GM21515 (cell line): ENCODE results near the gene IFNGR2.
"Not testable (repeated sequence)": the region's sequence is repeated elsewhere in the genome, so short reads cannot be mapped to it uniquely, and the experiment has no call there.

Experiments used
- ATAC-seq: cut with Tn5 transposase; IDR thresholded peaks from one replicate; pipeline ENCODE4 v1.9.1; 2021; ENCODE audit not compliant: unreplicated experiment

IFNGR2 gene

DNA sequence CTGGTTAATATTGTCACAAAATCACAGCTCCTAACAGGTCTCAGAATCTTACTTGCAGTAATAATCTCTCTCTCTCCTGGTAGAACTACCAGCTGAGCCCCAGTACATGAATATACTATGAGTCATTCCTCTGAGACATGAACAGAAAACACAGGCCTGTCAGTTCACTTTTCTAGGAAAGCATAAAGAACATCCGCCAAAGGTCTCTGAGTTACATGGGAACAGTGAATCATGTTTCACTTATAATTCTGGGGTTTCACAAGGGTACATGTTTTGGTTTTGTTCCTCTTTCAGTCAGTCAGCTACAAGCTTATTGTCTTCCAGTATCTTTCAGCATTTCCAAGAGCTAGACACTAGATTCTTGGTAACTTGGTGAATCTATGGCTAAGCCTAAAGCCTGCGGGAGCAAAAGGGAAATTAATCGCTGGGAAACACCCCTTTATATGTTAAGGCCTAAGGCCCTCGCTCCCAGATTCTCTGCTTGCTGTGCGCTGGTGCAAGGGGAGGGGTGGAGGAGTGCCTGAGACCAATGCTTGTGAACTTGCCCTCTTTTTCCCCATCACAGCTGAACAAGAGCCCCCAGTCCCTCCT lies 31.7 kb downstream of the IFNGR2 start:
- peak; percentile 88 for ATAC-seq

DNA sequence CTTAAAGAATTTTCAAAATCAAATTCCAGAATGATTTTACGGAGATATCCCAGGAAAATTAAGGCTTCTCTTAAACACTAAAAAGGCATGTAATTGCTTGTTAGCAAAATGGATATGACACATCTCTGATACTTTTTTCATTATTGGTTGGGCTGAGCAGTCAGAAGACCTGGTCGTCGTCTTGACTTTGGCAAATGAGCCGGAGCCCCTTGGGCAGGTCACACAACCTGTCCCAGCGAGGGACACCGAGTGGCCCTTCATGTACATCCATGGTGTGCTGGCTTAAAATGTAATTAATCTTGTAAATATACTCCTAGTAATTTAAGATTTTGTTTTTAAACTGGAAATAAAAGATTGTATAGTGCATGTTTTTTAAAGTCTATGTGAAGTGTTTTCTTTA lies 33.9 kb downstream of the IFNGR2 start:
- ATAC-seq = no peak

DNA sequence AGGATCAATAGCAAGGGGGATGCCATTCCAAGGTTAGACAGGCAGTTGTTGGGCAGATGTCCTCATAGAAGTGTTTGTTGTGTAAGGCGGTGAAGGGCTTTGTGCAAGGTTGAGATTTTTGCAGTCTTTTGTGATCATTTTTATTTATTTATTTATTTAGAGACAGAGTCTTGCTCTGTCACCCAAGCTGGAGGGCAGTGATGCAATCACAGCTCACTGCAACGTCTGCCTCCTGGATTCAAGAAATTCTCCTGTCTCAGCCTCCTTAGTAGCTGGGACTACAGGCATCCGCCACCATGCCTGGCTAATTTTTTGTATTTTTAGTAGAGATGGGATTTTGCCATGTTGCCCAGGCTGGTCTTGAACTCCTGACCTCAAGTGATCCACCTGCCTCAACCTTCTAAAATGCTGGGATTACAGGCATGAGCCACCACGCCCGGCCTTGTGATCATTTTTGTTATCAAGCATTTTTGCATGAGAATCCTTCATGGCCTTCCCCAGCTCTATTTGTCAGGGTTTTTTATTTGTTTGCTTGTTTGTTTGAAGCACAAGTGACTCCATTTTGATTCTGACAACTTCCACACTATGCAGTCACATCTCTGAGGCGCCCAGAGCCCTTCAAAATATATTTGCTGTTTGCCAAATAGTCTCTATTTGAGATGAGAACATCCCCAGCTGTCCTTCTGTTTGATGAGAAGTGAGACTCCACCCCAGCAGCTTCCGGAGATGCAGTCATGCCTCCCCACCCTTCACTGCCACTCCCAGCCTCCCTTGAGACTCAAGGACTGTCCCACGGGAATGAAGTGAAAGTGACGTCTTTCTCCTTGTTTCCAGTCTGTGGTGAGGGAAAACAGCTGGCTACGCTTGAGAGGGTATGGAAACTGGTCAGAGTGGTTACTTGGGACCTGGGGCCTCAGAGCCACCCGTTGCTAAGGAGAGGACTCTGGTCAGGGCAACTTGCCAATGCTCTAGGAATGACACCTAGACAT lies 38.6 kb downstream of the IFNGR2 start:
- peak; percentile 78 for ATAC-seq

DNA sequence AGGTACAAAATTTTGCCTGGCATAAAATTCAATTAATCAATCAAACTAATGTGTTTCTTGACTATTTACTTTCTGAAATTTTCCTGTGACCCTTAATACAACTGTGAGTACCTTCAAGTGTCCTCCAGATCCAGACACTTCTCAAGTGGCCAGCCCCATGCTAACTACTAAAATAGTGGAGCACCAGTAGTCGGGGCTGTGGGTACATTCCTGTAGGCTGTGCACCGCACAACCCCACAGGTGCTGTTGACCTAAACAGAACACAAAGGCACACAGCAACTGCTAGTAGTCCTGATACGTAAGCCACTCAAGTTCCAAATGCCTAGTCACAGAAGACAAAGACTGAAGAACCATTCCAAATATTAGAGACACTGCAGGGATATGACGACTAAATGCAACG lies 40.0 kb downstream of the IFNGR2 start:
- ATAC-seq = no peak

DNA sequence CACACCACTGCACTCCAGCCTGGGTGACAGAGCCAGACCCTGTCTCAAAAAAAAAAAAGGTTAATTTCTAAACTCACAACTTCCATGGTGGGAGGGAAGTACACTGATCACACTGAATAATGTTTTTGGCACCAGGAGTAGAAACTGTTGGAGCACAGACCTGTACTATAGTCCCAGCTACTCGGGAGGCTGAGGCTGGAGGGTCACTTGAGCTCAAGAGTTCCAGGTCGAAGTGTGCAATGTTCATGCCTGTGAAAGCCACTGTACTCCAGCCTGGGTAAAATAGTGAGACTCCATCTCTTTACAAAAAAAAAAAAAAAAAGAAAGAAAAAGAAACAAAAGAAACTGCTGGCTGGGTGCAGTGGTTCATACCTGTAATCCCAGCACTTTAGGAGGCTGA lies 41.3 kb downstream of the IFNGR2 start:
- ATAC-seq = no peak

DNA sequence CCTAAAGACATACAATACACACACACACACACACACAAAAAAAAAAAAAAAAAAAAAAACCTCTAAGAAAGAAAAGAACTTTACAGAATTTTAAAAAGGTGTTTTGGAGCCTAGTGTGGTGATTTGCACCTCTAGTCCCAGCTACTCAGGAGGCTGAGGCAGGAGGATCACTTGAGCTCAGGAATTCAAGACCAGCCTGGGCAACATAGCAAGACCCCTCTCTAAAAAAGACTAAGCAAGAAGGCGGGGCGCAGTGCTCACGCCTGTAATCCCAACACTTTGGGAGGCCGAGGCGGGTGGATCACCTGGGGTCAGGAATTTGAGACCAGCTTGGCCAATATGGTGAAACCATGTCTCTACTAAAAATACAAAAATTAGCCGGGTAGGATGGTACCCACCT lies 43.4 kb downstream of the IFNGR2 start:
- not testable (repeated sequence) for ATAC-seq

DNA sequence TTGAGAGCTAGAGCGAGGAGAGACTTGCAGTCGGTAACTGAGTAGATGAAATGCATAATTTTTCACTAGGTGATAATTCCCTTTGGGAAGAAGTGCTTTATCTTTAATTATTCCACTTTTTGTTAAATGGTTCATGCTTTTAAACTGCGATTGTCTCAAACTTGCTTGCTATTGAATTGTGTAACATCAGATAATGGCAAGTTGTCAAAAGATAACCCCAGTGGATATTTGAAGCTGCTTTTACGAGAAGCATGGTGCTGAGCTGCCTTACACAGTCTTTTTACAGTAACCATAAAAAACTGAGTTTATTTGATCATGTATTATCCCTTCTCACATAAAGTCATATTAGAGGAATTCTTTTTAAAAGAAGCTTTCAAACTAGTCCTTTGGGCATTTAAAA lies 46.4 kb downstream of the IFNGR2 start:
- ATAC-seq = no peak

DNA sequence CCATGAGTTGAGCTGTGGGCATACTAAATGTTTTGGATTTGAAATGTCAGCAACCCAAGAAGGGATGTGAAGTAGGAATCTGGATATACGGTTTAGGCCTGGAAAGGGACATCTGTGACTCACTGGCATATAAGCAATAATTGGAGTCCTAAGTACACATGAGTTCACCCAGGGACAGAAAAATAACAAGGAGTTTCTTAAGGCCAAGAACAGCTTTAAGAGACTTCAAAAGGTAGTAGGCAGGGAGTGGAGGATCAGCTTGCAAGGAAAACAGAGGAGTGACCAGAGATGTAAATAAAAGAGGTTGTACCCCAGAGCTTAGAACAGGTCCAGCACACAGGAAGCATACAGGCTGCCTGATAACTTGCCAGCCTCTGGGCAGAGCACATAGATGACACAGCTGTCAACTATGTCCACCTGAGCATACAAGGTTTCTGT lies 48.4 kb downstream of the IFNGR2 start:
- no peak for ATAC-seq

DNA sequence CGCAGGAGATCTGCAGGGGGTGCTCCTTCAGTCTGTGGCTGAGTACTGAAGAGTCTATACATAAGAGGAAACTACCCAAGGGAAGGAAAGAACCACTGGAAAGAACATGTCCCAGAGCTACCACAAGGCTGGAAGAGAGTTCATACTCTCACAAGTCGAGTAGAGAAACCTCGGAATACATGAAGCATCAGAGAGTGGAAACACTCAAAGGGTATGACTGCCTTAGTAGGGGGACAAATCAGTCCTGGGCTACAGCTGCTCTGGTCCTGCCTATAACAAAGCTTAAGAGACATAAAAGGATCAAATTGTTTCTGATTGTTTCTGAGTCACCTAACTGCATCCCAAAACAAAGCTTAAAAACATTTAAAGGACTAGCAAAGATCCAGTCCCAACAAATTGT lies 49.1 kb downstream of the IFNGR2 start:
- no peak for ATAC-seq

DNA sequence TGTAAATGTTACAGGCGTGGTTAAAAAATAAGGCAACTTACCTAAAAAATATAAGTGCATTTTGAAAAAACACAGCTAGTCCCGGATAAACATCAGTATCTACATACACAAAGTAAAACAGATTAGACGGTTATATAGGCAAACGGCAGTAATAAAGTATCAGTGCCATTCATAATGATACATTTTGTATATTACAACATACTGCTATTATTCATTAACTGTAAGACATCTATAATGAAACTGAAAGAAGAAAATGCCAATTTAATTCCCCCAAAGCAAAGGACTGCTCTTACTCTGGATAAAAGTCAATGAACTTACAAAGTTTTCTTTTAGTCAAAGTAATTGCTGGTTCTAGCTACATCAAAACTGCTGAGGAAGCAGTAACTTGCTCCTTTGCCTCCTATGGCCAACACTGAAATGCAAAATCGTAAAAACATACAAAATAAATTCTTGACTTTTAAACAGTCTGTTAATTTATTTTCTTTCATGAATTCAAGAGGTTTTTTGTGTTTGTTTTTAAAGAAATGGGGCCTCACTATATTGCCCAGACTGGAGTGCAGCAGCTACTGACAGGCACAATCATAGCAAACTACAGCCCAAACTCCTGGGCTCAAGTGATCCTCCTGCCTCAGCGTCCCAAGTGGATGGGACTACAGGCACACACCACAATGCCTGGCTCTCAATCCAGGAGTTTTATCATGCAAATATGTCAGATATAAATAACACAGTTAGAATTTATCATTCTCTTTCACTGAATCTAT lies 52.7 kb downstream of the IFNGR2 start:
- ATAC-seq = no peak

DNA sequence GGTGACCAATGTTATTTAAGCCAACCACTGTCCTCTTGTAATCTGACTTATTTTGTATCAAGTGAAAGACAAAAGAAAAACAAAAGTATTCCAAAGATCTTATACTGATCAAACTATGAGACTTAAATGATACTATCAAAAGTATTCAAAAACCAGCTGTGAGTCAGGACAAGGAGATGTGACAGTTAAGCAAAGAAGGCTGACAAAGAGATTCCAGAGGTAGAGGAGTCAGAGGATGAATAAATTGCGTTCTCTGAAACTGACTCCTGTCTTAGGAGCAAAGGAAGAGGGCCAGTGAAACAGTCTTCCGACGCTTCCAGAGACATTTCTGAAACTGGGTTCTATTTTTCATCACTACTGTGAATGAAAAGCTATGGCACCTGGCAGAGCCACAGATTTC lies 55.6 kb downstream of the IFNGR2 start:
- no peak for ATAC-seq

DNA sequence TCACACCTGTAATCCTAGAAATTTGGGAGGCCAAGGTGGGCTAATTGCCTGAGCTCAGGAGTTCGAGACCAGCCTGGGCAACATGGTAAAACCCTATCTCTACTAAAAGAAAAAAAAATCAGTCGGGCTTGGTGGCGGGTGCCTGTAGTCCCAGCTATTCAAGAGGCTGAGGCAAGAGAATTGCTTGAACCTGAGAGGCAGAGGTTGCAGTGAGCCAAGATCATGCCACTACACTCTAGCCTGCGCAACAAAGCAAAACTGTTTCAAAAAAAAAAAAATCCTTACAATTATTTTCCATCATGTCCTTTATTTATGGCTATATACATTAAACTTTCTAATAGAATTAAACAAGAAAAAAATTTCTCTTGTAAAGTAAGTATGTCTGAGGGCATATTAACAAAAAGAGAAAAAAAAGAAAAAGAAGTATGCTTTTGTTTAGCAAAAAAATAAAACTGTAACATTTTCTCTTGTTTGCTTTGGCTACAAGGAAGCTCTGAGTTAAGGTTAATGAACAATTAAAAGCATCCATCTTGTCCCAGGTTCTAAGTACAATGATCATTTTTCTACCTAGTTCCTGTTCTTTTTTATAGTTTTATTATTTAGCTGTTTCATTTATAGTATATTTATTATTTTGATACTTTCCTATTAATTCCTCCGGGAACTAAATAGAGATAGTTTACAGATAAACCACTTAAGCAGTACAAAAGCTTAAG lies 58.5 kb downstream of the IFNGR2 start:
- ATAC-seq = no peak

DNA sequence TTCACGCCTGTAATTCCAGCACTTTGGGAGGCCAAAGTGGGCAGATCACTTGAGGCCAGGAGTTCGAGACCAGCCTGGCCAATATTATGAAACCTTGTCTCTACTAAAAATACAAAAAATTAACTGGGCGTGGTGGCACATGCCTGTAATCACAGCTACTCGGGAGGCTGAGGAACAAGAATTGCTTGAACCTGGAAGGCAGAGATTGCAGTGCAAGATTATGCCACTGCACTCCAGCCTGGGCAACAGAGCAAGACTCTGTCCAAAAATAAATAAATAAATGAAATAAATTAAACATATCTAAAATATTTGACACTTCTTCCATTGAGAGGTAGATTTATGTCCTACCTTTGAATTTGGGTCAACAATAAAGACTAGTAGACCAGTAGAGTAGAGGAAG lies 66.0 kb downstream of the IFNGR2 start:
- not testable (repeated sequence) for ATAC-seq

DNA sequence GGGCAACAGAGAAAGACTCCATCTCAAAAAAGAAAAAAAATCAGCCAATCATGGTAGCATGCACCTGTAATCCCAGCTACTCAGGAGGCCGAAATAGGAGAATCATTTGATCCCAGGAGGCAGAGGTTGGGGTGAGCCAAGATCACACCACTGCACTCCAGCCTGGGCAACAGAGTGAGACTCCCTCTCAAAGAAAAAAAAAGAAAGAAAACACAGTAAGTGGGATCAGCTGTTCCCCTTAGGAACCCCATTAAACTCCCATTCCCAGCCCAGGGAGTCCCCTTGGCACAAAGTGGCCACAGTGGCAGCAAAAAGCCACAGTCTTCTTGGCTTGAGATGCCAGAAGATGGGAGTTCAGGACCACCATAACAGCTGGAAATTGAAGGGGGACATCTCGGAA lies 67.5 kb downstream of the IFNGR2 start:
- ATAC-seq = no peak

DNA sequence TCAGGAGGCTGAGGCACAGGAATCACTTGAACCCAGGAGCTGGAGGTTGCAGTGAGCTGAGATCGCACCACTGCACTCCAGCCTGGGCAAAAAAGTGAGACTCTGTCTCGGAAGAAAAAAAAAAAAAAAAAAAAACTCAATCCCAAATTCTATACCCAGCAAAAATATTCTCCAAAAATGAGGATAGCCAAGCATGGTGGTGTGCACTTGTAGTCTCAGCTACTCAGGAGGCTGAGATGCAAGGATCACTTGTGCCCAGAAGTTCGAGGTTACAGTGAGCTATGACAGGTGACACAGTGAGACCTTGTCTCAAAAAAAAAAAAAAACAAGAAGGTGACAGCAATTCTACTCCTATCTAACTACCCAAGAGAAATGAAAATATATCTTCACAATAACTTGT lies 70.1 kb downstream of the IFNGR2 start:
- ATAC-seq = no peak

DNA sequence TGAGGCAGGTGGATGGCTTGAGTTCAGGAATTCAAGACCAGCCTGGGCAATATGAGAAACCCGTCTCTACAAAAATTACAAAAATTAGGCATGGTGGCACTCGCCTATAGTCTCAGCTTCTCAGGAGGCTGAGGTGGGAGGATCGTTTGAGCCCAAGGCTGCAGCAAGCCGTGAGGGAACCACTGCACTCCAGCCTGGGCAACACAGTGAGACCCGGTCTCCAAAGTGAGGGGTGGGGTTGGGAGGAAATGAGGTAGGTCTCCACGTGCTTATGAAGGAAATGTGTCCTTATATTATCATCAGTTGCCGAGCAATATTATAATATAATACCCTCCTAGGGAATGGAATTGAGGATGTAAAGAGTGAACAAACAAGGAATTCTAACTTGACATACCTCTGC lies 73.9 kb downstream of the IFNGR2 start:
- ATAC-seq = no peak

DNA sequence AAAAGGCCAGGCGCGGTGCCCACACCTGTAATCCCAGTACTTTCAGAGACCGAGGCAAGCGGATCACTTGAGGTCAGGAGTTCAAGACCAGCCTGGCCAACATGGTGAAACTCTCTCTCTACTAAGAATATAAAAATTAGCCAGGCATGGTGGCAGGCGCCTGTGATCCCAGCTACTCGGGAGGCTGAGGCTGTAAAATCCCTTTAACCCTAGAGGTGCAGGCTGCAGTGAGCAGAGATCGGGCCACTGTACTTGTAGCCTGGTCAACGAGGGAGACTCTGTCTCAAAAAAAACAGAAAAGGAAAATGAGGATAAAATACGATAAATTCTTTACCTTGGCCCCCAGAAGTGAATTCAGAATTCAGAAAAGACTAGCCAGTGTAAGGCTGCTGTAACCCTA lies 75.0 kb downstream of the IFNGR2 start:
- ATAC-seq = no peak

DNA sequence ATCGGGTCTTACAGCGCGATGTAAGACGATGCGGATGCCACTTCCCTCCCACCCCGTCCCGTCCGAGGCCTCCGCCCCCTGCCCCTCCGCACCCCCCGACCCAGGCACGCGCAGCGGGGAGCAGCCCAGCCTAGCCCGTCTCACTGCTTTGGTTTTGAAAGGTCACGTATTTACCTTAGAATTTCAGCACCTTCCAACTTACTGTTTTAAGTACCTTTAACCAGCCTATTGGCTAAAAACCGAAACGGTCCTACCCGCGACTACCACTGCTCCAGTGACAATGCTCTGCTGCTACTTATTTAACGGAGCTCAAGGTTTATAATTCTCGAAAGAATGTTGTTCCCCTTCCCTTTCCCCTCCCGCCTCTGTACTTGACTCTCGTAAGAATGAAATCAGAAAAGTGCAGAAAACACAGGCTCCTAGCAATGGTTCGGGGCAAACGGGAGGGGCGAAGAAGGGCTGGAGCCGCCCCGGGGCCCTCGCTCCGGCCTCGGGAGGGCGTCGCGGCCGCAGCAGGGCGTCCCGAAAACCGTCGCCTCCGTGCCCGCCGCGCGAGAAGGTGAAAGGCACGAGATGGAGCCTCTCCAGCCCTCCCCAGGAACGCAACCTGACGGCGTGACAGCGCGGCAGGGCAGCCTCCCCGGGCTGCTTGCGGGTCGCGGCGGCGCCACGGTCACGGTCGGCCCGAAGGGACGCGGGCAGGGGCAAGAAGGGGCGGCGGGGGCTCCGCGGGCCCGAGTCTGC lies 75.9 kb downstream of the IFNGR2 start:
- ATAC-seq = peak; percentile 26

DNA sequence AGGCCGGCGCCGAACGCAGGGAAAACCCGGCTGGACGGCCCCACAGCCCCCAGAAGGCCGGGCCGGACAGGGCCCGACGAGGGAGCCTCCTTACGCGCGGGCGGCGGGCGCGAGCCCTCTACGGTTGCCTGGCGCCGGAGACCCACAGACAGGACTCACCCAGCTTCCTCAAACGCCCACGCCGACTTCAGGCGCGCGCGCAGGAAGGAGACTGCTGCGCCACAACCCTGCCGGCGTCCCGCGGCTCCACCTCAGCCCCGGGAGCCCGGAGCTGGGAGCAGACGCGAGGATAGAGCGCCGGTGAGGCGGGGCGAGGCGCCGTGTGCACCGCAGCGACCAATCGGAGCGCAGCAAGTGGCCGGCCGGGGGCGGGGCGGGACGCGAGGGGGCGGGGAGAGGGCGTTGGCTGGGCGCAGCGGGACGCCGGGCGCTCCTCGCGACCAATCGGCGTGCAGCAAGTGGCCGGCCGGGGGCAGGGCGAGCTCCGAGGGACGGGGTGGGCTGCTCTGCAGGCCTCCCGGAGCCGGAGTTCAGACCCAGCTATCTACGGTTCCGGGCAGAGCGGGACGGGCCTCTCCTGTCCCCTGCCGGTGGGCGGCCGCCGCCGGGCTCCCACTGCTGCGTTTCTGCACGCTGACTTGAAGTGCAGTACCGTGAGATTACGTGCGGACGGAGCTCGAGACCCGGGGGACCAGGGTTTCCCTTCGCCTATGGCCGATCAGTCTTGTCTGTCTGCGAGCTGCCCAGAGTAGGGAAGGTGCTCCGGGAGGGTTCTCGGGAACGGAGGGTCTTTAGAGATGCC lies 76.7 kb downstream of the IFNGR2 start, which contains the start of gene TMEM50B:
TMEM50B (minus strand) TSS at position 296 of the 802 bp plus-strand sequence. CDS start 11,089 bp downstream, outside the sequence.
- ATAC-seq = peak; percentile 81
